OCI-LY1 (cell line): ENCODE data around the gene DPM2.

Source experiments
- H2AFZ ChIP-seq: fragments of 200-600 bp; sonication (generic), shearing (Covaris generic); 2 replicates; pipeline ENCODE4 v1.6.0; 2014; ENCODE audit warnings: antibody characterized with exemption, mild to moderate bottlenecking, low read length
- H3F3A ChIP-seq: fragments of 200-600 bp; sonication (generic), shearing (Covaris generic); 2 replicates; pipeline ENCODE4 v1.6.0; 2014; ENCODE audit warnings: mild to moderate bottlenecking, antibody characterized with exemption, low read length, moderate library complexity; ENCODE audit not compliant: insufficient read depth
- H3K27ac ChIP-seq: fragments of 200-600 bp; sonication (generic); 2 replicates; pipeline ENCODE4 v1.5.1; 2014; ENCODE audit warnings: low read length, mixed run types, mild to moderate bottlenecking, low read depth; ENCODE audit not compliant: poor library complexity, severe bottlenecking
- H3K27me3 ChIP-seq: fragments of 200-600 bp; sonication (generic); 2 replicates; pipeline ENCODE4 v1.6.0; 2014; ENCODE audit warnings: antibody characterized with exemption, mild to moderate bottlenecking, low read length, moderate library complexity; ENCODE audit not compliant: insufficient read depth
- H3K36me3 ChIP-seq: fragments of 200-600 bp; sonication (generic); 2 replicates; pipeline ENCODE4 v1.6.1; 2014; ENCODE audit warnings: mild to moderate bottlenecking, antibody characterized with exemption, low read length, moderate library complexity, mixed read lengths; ENCODE audit not compliant: insufficient read depth
- H3K4me1 ChIP-seq: fragments of 200-600 bp; sonication (generic); 2 replicates; pipeline ENCODE4 v1.5.1; 2014; ENCODE audit warnings: mild to moderate bottlenecking, low read length, moderate library complexity; ENCODE audit not compliant: insufficient read depth, severe bottlenecking
- H3K4me2 ChIP-seq: fragments of 200-600 bp; sonication (generic), shearing (Covaris generic); 2 replicates; pipeline ENCODE4 v1.6.1; 2014; ENCODE audit warnings: low read length
- H3K4me3 ChIP-seq: fragments of 200-600 bp; sonication (generic); 2 replicates; pipeline ENCODE4 v1.5.1; 2014; ENCODE audit warnings: low read length, low read depth, mild to moderate bottlenecking, mixed read lengths; ENCODE audit not compliant: poor library complexity, severe bottlenecking
- H3K79me2 ChIP-seq: fragments of 200-600 bp; shearing (Covaris generic); 2 replicates; pipeline ENCODE4 v1.6.1; 2016; ENCODE audit warnings: mixed run types, low read length, mixed read lengths; ENCODE audit not compliant: insufficient read depth
- H3K9ac ChIP-seq: fragments of 200-600 bp; sonication (generic), shearing (Covaris generic); 2 replicates; pipeline ENCODE4 v1.6.1; 2014; ENCODE audit warnings: mild to moderate bottlenecking, low read length, mixed read lengths
- H3K9me2 ChIP-seq: fragments of 200-600 bp; sonication (generic), shearing (Covaris generic); 2 replicates; pipeline ENCODE4 v1.6.1; 2014; ENCODE audit warnings: low read depth, mild to moderate bottlenecking, low read length, mixed read lengths
- H3K9me3 ChIP-seq: fragments of 200-600 bp; shearing (Covaris generic); 2 replicates; pipeline ENCODE4 v1.6.1; 2014; ENCODE audit warnings: low read length, mixed read lengths
- H4K20me1 ChIP-seq: fragments of 200-600 bp; sonication (generic), shearing (Covaris generic); 2 replicates; pipeline ENCODE4 v1.6.0; 2016; ENCODE audit warnings: mild to moderate bottlenecking, low read length; ENCODE audit not compliant: insufficient read depth
- EZH2 ChIP-seq: fragments of 200-600 bp; sonication (generic), shearing (Covaris generic); IDR thresholded peaks from 2 replicates; pipeline ENCODE4 v1.8.0; 2017; ENCODE audit warnings: borderline replicate concordance, mixed run types, mild to moderate bottlenecking, antibody characterized with exemption, low read length, moderate library complexity, mixed read lengths
- TF ChIP-seq, protein P1 (sequence below): fragments of 200-600 bp; sonication (generic), shearing (Covaris generic); IDR thresholded peaks from 2 replicates; pipeline ENCODE4 v1.5.1; 2017; ENCODE audit warnings: mild to moderate bottlenecking, antibody characterized with exemption, low read length, moderate library complexity, mixed read lengths

Gene DPM2

DNA sequence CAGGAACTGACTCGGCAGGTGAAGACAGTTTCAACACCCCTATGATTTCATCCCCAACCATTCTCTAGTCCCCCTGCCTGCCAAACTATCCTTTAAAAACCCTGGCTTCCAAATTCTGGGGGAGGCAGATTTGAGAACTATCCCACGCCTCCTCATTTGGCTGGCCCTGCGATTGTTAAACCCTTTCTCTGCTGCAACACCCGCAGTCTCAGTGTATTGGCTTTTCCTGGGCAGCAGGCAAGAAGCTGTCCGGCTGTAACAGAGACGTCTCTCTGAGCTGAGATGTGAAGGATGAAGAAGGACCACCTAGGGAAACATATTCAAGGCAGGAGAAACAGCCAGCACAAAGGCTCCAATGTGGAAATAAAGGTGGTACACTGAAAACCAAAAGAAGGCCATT, 44.8 kb downstream of the DPM2 start:
- H2AFZ ChIP-seq: no peak overlapping the region
- peaks cover 8% of the 10 kb centered on the region; the same call in 1 of the 2 replicates for H3K9me3 ChIP-seq
- no peak overlapping the region for H3K27ac ChIP-seq
- H3K4me3 ChIP-seq: no peak overlapping the region
- H3K27me3 ChIP-seq: no peaks in the 10 kb centered on the region
- no peaks in the 10 kb centered on the region for H4K20me1 ChIP-seq
- no peak for TF ChIP-seq EZH2
- TF ChIP-seq, protein P1, sequence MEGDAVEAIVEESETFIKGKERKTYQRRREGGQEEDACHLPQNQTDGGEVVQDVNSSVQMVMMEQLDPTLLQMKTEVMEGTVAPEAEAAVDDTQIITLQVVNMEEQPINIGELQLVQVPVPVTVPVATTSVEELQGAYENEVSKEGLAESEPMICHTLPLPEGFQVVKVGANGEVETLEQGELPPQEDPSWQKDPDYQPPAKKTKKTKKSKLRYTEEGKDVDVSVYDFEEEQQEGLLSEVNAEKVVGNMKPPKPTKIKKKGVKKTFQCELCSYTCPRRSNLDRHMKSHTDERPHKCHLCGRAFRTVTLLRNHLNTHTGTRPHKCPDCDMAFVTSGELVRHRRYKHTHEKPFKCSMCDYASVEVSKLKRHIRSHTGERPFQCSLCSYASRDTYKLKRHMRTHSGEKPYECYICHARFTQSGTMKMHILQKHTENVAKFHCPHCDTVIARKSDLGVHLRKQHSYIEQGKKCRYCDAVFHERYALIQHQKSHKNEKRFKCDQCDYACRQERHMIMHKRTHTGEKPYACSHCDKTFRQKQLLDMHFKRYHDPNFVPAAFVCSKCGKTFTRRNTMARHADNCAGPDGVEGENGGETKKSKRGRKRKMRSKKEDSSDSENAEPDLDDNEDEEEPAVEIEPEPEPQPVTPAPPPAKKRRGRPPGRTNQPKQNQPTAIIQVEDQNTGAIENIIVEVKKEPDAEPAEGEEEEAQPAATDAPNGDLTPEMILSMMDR: no peak
- H3K4me2 ChIP-seq: no peak overlapping the region
- H3K79me2 ChIP-seq: no peaks in the 10 kb centered on the region
- peaks cover 12% of the 10 kb centered on the region for H3K4me1 ChIP-seq
- peaks cover 76% of the 10 kb centered on the region for H3K36me3 ChIP-seq
- H3K9me2 ChIP-seq: no peaks in the 10 kb centered on the region
- H3K9ac ChIP-seq: no peak overlapping the region
- no peaks in the 10 kb centered on the region; the same call in 1 of the 2 replicates for H3F3A ChIP-seq

DNA sequence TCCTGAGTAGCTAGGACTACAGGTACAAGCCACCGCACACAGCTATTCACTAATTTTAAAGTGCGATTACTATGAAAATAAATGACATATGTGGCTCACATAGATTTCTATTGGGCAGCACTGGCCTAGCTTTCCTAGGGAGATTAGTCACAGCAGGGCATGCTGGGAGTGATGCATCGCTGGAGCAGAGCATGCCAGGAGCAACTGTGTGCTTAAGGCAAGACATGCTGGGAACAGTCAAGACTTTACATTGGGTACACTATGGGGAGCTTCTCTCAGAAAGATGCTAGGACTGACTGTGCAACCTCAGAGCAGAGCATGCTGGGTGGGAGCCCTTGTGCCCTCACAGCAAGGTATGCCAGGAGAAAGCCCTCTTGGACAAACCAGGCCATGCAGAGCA, 47.6 kb downstream of the DPM2 start:
- H3K36me3 ChIP-seq: peaks cover 74% of the 10 kb centered on the region
- H3K4me1 ChIP-seq: peaks cover 14% of the 10 kb centered on the region
- no peaks in the 10 kb centered on the region for H3K9me2 ChIP-seq

DNA sequence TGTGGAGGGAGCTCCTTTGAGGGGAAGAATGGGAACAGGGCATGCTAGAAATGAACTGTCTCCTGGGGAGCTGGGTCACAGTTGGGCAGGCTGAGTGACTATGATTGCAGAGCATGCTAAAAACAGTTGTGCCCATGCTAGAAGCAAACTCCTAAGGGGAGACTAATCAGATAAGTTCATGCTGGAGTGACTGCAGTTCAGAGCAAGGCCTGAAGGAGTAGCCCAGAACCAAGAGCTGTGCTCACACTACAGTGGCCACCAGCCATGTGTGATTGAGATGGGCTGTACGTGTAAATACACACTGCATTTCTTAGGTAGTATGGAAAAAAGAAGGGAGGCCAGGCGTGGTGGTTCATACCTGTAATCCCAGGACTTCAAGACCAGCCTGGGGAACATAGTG, 49.9 kb downstream of the DPM2 start:
- Histone ChIP-seq H3K9ac (no peak overlapping the region), H3K79me2 (no peaks in the 10 kb centered on the region), H3K4me1 (peaks cover 28% of the 10 kb centered on the region), H4K20me1 (no peaks in the 10 kb centered on the region), H3K27me3 (no peaks in the 10 kb centered on the region), H3K36me3 (peaks cover 52% of the 10 kb centered on the region), H3F3A (no peaks in the 10 kb centered on the region; the same call in 1 of the 2 replicates), H2AFZ (no peak overlapping the region), H3K9me3 (peaks cover under 1% of the 10 kb centered on the region; the same call in 1 of the 2 replicates), H3K9me2 (no peaks in the 10 kb centered on the region), H3K4me2 (no peak overlapping the region), H3K27ac (no peak overlapping the region), H3K4me3 (no peak overlapping the region)
- TF ChIP-seq, protein P1: peak; percentile 18; the same call in 1 of the 2 replicates
- no peak for TF ChIP-seq EZH2

More for the DNA sequence above, 47.6 kb downstream of the DPM2 start:
- no peaks in the 10 kb centered on the region for H4K20me1 ChIP-seq
- H3K9ac ChIP-seq: no peak overlapping the region
- H3K79me2 ChIP-seq: no peaks in the 10 kb centered on the region
- H3F3A ChIP-seq: no peaks in the 10 kb centered on the region; the same call in 1 of the 2 replicates
- H3K4me3 ChIP-seq: no peak overlapping the region
- no peaks in the 10 kb centered on the region for H3K27me3 ChIP-seq
- peaks cover 8% of the 10 kb centered on the region; the same call in 1 of the 2 replicates for H3K9me3 ChIP-seq
- no peak overlapping the region for H2AFZ ChIP-seq
- no peak overlapping the region for H3K27ac ChIP-seq
- TF ChIP-seq, protein P1: no peak
- TF ChIP-seq EZH2: no peak
- H3K4me2 ChIP-seq: no peak overlapping the region
